Sigmoid colon (tissue), 4 donors: Measurements from ENCODE around the gene AATK.

Experiments
- CTCF ChIP-seq, 4 experiments: fragments of 450-650 bp in 3 of 4; fragments of 200-600 bp in 1 of 4; IDR thresholded peaks; one replicate each; pipeline ENCODE4 v1.5.1; 2016 to 2019; ENCODE audit warnings: antibody characterized with exemption in 4 of 4, mild to moderate bottlenecking in 3 of 4, moderate library complexity in 2 of 4
- EP300 ChIP-seq, 4 donors: sonication (generic); formaldehyde crosslinking; IDR thresholded peaks; one replicate each; pipeline ENCODE4 v1.6.1; 2017; ENCODE audit warnings: antibody characterized with exemption in 4 of 4
- POLR2A ChIP-seq, 2 donors: fragments of 450-650 bp; IDR thresholded peaks; one replicate each; pipeline ENCODE4 v1.6.1; 2016; ENCODE audit warnings: antibody characterized with exemption in 2 of 2, mild to moderate bottlenecking in 2 of 2, moderate library complexity in 2 of 2
- POLR2AphosphoS5 ChIP-seq, 4 donors: sonication (generic); formaldehyde crosslinking; IDR thresholded peaks; one replicate each; pipeline ENCODE4 v1.6.1; 2017; ENCODE audit warnings: antibody characterized with exemption in 4 of 4

- no peak for TF ChIP-seq CTCF (IDR thresholded peaks at IDR 0.05)
- TF ChIP-seq EP300 (IDR thresholded peaks at IDR 0.05) = no peak
- TF ChIP-seq POLR2A (IDR thresholded peaks at IDR 0.05) = no peak
- TF ChIP-seq POLR2AphosphoS5 (IDR thresholded peaks at IDR 0.05) = no peak
Measured at GRCh38 chr17:81152288-81152828, 13.7 kb downstream of the AATK start.
